Measurements from ENCODE around the gene VPS36.

Gene VPS36

DNA sequence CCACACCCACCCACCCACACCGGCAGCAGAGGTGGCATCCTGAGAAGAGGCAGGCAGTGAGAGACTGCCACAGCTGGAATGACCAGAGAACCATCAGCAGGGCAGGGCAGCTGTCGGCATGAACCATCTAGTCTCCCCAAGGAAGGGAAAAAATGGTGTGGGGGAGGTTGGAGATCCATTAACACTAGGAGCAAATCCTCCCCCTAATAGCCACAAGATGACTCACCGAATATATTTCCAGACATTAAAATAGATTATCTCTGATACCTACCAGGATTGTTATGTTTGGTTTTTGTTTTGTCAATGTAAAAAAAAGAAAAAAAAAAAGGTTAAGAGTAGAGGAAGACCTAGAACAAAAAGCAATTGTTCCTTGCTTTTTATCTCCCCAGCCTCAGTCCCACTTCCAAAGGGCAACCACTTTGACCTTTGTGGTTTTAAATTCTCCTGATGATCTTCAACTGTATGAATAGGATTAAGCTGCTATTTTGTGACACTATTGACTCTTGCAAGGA lies 78.6 kb downstream of the VPS36 start:
- TF ChIP-seq ZFX (IDR thresholded peaks at IDR 0.05; ENCODE audit: borderline replicate concordance), result no peak
- TF ChIP-seq, protein P1, sequence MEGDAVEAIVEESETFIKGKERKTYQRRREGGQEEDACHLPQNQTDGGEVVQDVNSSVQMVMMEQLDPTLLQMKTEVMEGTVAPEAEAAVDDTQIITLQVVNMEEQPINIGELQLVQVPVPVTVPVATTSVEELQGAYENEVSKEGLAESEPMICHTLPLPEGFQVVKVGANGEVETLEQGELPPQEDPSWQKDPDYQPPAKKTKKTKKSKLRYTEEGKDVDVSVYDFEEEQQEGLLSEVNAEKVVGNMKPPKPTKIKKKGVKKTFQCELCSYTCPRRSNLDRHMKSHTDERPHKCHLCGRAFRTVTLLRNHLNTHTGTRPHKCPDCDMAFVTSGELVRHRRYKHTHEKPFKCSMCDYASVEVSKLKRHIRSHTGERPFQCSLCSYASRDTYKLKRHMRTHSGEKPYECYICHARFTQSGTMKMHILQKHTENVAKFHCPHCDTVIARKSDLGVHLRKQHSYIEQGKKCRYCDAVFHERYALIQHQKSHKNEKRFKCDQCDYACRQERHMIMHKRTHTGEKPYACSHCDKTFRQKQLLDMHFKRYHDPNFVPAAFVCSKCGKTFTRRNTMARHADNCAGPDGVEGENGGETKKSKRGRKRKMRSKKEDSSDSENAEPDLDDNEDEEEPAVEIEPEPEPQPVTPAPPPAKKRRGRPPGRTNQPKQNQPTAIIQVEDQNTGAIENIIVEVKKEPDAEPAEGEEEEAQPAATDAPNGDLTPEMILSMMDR (IDR thresholded peaks at IDR 0.05), result no peak
- no peak overlapping the region for H3K27ac ChIP-seq

DNA sequence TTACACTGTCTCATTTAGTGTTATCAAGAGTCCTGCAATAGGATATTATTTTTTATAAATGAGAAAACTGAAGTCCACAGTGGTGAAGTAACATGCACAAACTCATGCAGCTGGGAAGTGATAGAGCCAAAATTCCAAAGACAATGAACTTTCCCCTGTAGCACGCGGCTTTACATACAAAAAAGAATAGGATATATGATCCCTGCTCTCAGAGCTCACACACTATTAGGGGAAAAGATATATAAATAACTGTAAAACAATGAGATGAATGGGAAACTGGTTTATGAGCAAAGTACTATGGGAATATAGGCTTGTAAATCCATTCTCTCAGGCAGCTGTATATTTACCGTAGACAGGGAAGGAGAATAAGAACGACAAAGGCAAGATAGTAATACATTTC lies 84.1 kb downstream of the VPS36 start:
- no peak overlapping the region for H3K27ac ChIP-seq
- TF ChIP-seq ZFX (IDR thresholded peaks at IDR 0.05; ENCODE audit: borderline replicate concordance), result no peak
- TF ChIP-seq, protein P1 (IDR thresholded peaks at IDR 0.05), result no peak

All from 22Rv1 (cell line).